Gastrocnemius medialis (tissue), 4 donors: ENCODE measurements around the gene TMEM164.

ENCODE experiments used
- CTCF ChIP-seq, 5 experiments: fragments of 450-650 bp in 3 of 5; fragments of 200-600 bp in 2 of 5; sonication (generic) in 2 of 5; IDR thresholded peaks in 4 of 5; conservative IDR thresholded peaks in 1 of 5; 1 replicate in 4 of 5; 2 replicates in 1 of 5; pipeline ENCODE4 v1.5.1; 2016 to 2019; ENCODE audit warnings: antibody characterized with exemption in 5 of 5, mild to moderate bottlenecking in 3 of 5, moderate library complexity in 3 of 5
- POLR2A ChIP-seq, 2 donors: fragments of 450-650 bp; IDR thresholded peaks; one replicate each; pipeline ENCODE4 v1.6.1; 2017; ENCODE audit warnings: antibody characterized with exemption in 2 of 2, mild to moderate bottlenecking in 2 of 2, moderate library complexity in 2 of 2

GRCh38 chrX:109966246-109966645 lies 36.7 kb upstream of the TMEM164 start:
- no peak for TF ChIP-seq POLR2A (IDR thresholded peaks at IDR 0.05)
- TF ChIP-seq CTCF (IDR thresholded peaks at IDR 0.05 in 4 of 5, conservative IDR thresholded peaks at IDR 0.05 in 1 of 5) = no peak
